GM19395 (cell line): Measurements from ENCODE around the gene R3HCC1L.

ENCODE experiments used
- ATAC-seq: cut with Tn5 transposase; IDR thresholded peaks from one replicate; pipeline ENCODE4 v1.9.1; 2021; ENCODE audit warnings: mild to moderate bottlenecking, moderate library complexity; ENCODE audit not compliant: unreplicated experiment

The R3HCC1L gene

GRCh38 chr10:98257198-98257597, 122.7 kb downstream of the R3HCC1L start:
- no peak for ATAC-seq

GRCh38 chr10:98257961-98258360, 123.5 kb downstream of the R3HCC1L start:
- no peak for ATAC-seq

GRCh38 chr10:98258683-98259454, 124.4 kb downstream of the R3HCC1L start:
- no peak for ATAC-seq

- no peak for ATAC-seq
Measured at GRCh38 chr10:98259606-98260315, 125.3 kb downstream of the R3HCC1L start.

GRCh38 chr10:98260350-98260749, 125.9 kb downstream of the R3HCC1L start:
- no peak for ATAC-seq

GRCh38 chr10:98260752-98261151, 126.3 kb downstream of the R3HCC1L start:
- ATAC-seq: no peak

GRCh38 chr10:98261436-98262277, 127.2 kb downstream of the R3HCC1L start:
- no peak for ATAC-seq

GRCh38 chr10:98262571-98262970, 128.1 kb downstream of the R3HCC1L start:
- ATAC-seq: no peak

- ATAC-seq: no peak
Measured at GRCh38 chr10:98263088-98263487, 128.6 kb downstream of the R3HCC1L start.

- no peak for ATAC-seq
Measured at GRCh38 chr10:98264378-98265065, 130.1 kb downstream of the R3HCC1L start.

- no peak for ATAC-seq
Measured at GRCh38 chr10:98265403-98266378, 131.2 kb downstream of the R3HCC1L start.

GRCh38 chr10:98266647-98267046, 132.2 kb downstream of the R3HCC1L start:
- no peak for ATAC-seq

GRCh38 chr10:98267069-98267893, 132.8 kb downstream of the R3HCC1L start:
- no peak for ATAC-seq

- no peak for ATAC-seq
Measured at GRCh38 chr10:98267894-98268693, 133.6 kb downstream of the R3HCC1L start, which contains the start of gene LOXL4. Gene LOXL4 (minus strand): TSS chr10:98268194. CDS start chr10:98263019, 5,175 bp downstream.

GRCh38 chr10:98268694-98269431, 134.4 kb downstream of the R3HCC1L start:
- no peak for ATAC-seq

- ATAC-seq: no peak
Measured at GRCh38 chr10:98269435-98269912, 135.0 kb downstream of the R3HCC1L start.
